DND-41 (cell line): ENCODE data around the gene SLC25A22.

Experiments
- ATAC-seq: fragments of 200-7000 bp; cut with Tn5 transposase; 3 replicates; pipeline ENCODE4 v1.9.1; 2021; ENCODE audit warnings: low read depth; ENCODE audit not compliant: insufficient read depth
- DNase-seq: peaks from one replicate; pipeline ENCODE4 v3.0.0-alpha.2; 2020
- H2AFZ ChIP-seq: 2 replicates; pipeline ENCODE4 v1.6.0; 2012; ENCODE audit warnings: low read depth, low read length
- H3K27ac ChIP-seq: 2 replicates; pipeline ENCODE4 v1.5.1; 2012; ENCODE audit warnings: low read length, inconsistent platforms
- H3K27me3 ChIP-seq: fragments of 200-600 bp; sonication (generic); 2 replicates; pipeline ENCODE4 v1.6.0; 2012; ENCODE audit warnings: low read length, mild to moderate bottlenecking, inconsistent platforms; ENCODE audit not compliant: insufficient read depth, poor library complexity
- H3K36me3 ChIP-seq: 2 replicates; pipeline ENCODE4 v1.5.1; 2012; ENCODE audit warnings: low read length, inconsistent platforms; ENCODE audit not compliant: insufficient read depth
- H3K4me1 ChIP-seq: 2 replicates; pipeline ENCODE4 v1.5.1; 2012; ENCODE audit warnings: mild to moderate bottlenecking, low read length; ENCODE audit not compliant: insufficient read depth
- H3K4me2 ChIP-seq: 2 replicates; pipeline ENCODE4 v1.6.0; 2012; ENCODE audit warnings: mild to moderate bottlenecking, moderate library complexity, low read length, inconsistent platforms; ENCODE audit not compliant: insufficient read depth
- H3K4me3 ChIP-seq, 2 experiments: fragments of 200-600 bp in 1 of 2; shearing (Covaris generic) in 1 of 2; 2 replicates each; pipeline ENCODE4 v1.5.1; 2012 to 2016; ENCODE audit warnings: inconsistent platforms in 2 of 2, low read length in 2 of 2, mild to moderate bottlenecking in 2 of 2, low read depth in 1 of 2, moderate library complexity in 1 of 2
- H3K79me2 ChIP-seq: 2 replicates; pipeline ENCODE4 v1.6.0; 2012; ENCODE audit warnings: low read length, inconsistent platforms; ENCODE audit not compliant: insufficient read depth
- H3K9ac ChIP-seq: 2 replicates; pipeline ENCODE4 v1.6.0; 2012; ENCODE audit warnings: low read depth, mild to moderate bottlenecking, inconsistent platforms, low read length, moderate library complexity
- H3K9me3 ChIP-seq: 2 replicates; pipeline ENCODE4 v1.5.1; 2012; ENCODE audit warnings: low read length, moderate library complexity, mild to moderate bottlenecking, inconsistent platforms; ENCODE audit not compliant: insufficient read depth, severe bottlenecking
- H4K20me1 ChIP-seq: 2 replicates; pipeline ENCODE4 v1.6.0; 2012; ENCODE audit warnings: low read length; ENCODE audit not compliant: insufficient read depth
- CTCF ChIP-seq: IDR thresholded peaks from 2 replicates; pipeline ENCODE4 v1.5.1; 2012; ENCODE audit warnings: borderline replicate concordance, low read length, moderate library complexity, mild to moderate bottlenecking; ENCODE audit not compliant: poor library complexity, severe bottlenecking; ENCODE audit errors: extremely low read depth
- EZH2 ChIP-seq: IDR thresholded peaks from 3 replicates; pipeline ENCODE4 v1.6.1; 2012; ENCODE audit warnings: borderline replicate concordance, low read depth, mild to moderate bottlenecking, moderate library complexity, low read length, inconsistent platforms; ENCODE audit not compliant: severe bottlenecking

Gene SLC25A22

GRCh38 chr11:833114-833791 is 35.2 kb upstream of the SLC25A22 start:
- no peaks in the 10 kb centered on the region for H3K79me2 ChIP-seq
- peak overlapping the region; percentile 60 for H3K4me2 ChIP-seq
- no peak overlapping the region for H3K27ac ChIP-seq
- ATAC-seq: no peak
- H3K4me3 ChIP-seq: peak overlapping the region; percentile 11 to 51; a peak in 3 of 4 replicates
- H3K9me3 ChIP-seq: no peaks in the 10 kb centered on the region
- DNase-seq: no peak
- H3K4me1 ChIP-seq: peaks cover 15% of the 10 kb centered on the region
- peak overlapping the region; percentile 53; the same call in 1 of the 2 replicates for H3K9ac ChIP-seq
- no peak overlapping the region for H2AFZ ChIP-seq
- no peak for TF ChIP-seq CTCF
- TF ChIP-seq EZH2: no peak
- H4K20me1 ChIP-seq: peaks cover 10% of the 10 kb centered on the region
- H3K27me3 ChIP-seq: peaks cover 29% of the 10 kb centered on the region
- H3K36me3 ChIP-seq: peaks cover 16% of the 10 kb centered on the region

- no peak for DNase-seq
- H3K36me3 ChIP-seq: peaks cover 10% of the 10 kb centered on the region
- H3K4me1 ChIP-seq: peaks cover 17% of the 10 kb centered on the region
- H3K9ac ChIP-seq: peak within 1 kb of the TSS; percentile 53
- H3K9me3 ChIP-seq: no peaks in the 10 kb centered on the region
- TF ChIP-seq EZH2 (no peak), CTCF (no peak)
- peak; percentile 68 for ATAC-seq
- peak within 1 kb of the TSS; percentile 38; the same call in 1 of the 2 replicates for H2AFZ ChIP-seq
- H3K27me3 ChIP-seq: peaks cover 35% of the 10 kb centered on the region
- H3K79me2 ChIP-seq: no peaks in the 10 kb centered on the region
- H4K20me1 ChIP-seq: peaks cover 14% of the 10 kb centered on the region
- H3K4me2 ChIP-seq: peak within 1 kb of the TSS; percentile 60
- H3K27ac ChIP-seq: no peak within 1 kb of the TSS
- H3K4me3 ChIP-seq: peak within 1 kb of the TSS; percentile 11 to 51; a peak in 3 of 4 replicates
Observed at GRCh38 chr11:832529-833113, 34.5 kb upstream of the SLC25A22 start, which contains the start of gene CD151. Gene CD151 (plus strand): TSS chr11:832952. CDS start chr11:836070, 3,118 bp downstream.

- no peaks in the 10 kb centered on the region for H3K79me2 ChIP-seq
- H3K4me1 ChIP-seq: peaks cover 22% of the 10 kb centered on the region
- no peaks in the 10 kb centered on the region for H3K9me3 ChIP-seq
- peak overlapping the region; percentile 59 for H3K4me2 ChIP-seq
- no peak overlapping the region for H3K27ac ChIP-seq
- DNase-seq: no peak
- peak overlapping the region in 1 of 2 experiments; percentile 49; a peak in 2 of 4 replicates for H3K4me3 ChIP-seq
- no peak for TF ChIP-seq CTCF
- TF ChIP-seq EZH2: no peak
- no peak overlapping the region for H2AFZ ChIP-seq
- peaks cover 41% of the 10 kb centered on the region for H3K27me3 ChIP-seq
- ATAC-seq: no peak
- H3K9ac ChIP-seq: peak overlapping the region; percentile 41
- H3K36me3 ChIP-seq: peaks cover 4% of the 10 kb centered on the region
- peaks cover 17% of the 10 kb centered on the region for H4K20me1 ChIP-seq
Observed at GRCh38 chr11:831961-832528, 34.0 kb upstream of the SLC25A22 start.
